ENCODE data around the gene RASGRP1. TPM values are rescaled to one million over a fixed set of nuclear protein-coding genes. Genes with fewer than 3 reads are reported as not detected.

RASGRP1 gene
- total RNA-seq, 1 donor from 2014 or later, result 0.12 TPM

DNA sequence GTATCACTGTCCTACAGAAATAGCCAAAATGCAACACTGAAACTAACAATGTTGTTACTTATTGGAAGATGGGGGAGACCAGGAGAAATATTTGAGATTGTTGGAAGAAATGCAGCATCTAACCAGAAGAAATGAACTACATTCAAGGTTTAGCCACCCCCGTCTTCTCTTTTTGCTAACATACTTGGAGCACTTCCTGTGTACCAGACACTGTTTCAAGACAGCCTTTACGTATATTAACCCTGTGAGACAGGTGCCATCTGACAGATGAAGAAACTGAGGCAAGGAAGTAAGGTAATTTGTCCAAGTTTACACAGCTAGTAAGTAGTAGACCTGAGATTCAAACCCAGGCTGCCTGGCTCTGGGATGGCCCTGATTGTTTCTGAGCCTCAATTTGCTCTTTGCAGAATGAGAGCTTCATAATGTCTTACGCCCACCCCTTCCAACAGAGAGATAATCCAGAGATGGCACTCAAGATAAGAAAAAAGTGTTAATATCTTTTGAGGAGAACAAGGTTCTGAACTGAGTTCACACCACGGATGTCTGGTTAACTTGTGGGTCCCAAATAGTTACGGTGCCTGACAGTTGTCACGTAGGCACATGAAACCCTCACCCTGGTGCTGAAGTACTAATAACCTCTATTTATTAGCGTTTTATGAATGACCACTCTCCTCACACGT, 26.1 kb downstream of the RASGRP1 start:
- no peak for DNase-seq (ENCODE audit: extremely low read depth, low read depth, low spot score)

DNA sequence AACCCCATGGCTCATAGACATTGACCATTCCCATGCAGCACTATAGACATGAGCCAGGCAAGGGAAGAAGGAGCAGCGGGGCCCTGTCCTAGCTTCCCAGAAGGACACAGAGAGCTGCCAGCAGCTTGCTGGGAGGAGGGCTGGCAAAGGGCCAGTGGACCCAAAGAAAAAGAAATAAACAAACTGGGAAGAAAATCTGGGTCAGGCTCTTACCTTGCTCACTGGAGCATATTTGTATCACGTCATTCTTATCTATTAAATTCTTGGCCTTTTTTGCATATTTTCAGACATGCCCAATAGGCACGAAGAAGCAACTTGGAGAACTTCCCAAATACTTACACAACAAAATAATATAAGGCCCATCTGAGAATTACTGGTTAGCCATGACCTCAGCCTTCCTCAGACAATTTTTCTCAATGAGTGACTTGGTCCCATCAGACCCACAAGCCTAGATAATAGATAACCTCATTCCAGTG, 28.4 kb downstream of the RASGRP1 start:
- DNase-seq (ENCODE audit: extremely low read depth, low read depth, low spot score), result no peak

DNA sequence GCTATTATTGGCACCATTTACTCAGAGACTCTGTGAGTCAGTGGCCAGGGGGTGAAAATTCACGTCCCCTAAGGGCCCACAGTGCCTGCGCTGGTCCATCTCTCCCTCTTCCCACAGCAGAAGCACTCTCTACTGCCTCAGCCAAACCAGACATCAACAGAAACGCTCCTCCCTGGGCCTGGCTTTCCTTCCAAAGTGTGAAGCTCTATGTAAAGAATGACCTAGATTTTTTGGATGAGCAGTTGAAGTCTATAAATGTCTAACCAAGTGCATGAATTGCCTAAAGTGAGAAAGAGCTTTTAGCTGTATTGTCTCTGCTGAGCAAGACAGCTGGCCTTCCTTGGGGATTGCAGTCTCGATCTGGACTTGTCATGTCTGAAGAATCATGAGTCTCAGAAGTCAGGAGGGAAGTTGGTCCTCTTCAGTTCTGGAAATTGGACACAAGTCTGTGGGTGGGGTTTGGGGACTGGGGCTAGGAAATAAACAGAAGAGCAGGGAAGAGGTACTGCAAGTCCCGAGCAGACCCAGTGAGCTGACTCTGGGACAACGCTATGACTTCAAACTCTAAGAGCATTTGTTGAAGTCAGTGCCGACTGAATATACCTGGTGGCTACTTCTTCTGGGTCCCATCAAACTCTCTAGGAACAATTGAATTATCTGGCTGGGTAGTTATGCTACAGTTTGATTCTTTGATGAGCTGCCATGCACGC, 29.0 kb downstream of the RASGRP1 start:
- no peak for DNase-seq (ENCODE audit: extremely low read depth, low read depth, low spot score)

DNA sequence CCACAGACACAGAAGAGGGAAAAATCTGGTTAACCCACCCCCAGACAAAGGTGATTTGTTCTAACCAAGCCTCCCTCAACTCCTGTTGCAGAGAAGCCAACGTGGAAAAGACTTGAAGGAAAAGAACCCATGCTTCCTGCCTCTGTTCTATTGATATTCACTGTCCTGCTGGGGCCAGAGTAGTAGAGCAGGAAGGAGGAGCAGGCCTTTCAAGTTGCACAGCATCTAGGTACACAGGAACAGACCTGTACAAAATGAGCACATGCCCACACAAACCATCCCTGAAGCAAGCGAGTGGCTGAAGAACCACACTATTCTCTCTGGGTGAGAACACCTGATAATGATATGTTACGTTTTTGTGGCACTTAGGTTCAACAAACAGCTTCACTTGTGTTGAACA, 29.9 kb downstream of the RASGRP1 start:
- no peak for DNase-seq (ENCODE audit: extremely low read depth, low read depth, low spot score)

DNA sequence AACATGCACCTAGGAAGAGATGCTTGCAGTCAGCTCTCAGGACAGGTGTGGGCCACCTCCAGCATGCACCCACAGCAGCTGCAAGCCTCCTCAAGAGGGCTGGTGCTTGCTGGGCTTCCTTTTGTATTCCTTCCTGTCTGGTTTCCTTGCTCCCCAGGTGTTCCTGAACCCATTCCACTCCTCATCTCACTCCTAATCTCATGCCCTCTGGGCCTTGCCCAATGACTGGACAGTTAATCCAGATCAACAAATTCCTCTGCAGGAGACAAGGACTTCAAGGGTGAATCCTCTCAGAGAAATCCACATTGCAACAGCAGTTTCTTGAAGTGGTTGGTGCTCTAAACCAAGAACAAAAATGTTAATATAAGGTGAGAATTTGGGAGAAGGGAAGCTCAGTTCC, 30.7 kb downstream of the RASGRP1 start:
- no peak for DNase-seq (ENCODE audit: extremely low read depth, low read depth, low spot score)

DNA sequence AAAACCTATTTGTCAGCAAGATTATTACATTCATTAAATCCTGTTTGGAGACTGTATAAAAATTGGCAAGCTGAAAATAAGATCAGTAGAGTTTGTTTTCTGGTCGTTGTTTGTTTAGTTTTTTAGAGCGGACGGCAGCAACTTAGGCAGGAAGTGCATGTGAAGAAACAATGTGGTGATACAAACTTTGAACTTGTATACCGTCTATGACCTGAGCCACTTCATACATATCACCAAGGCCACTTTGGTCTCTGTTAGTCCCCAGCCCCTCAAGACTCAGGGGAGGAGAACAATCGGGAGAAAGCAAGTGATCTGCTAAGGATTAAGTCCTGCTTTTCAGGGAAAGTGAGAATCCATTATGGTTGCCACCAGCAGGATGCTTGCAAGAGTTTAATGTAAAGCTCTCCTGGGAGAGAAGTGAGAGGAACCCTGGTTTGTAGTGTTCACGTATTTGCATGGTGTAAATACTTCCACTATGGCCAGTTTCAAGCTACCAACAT, 31.1 kb downstream of the RASGRP1 start:
- no peak for DNase-seq (ENCODE audit: extremely low read depth, low read depth, low spot score)

DNA sequence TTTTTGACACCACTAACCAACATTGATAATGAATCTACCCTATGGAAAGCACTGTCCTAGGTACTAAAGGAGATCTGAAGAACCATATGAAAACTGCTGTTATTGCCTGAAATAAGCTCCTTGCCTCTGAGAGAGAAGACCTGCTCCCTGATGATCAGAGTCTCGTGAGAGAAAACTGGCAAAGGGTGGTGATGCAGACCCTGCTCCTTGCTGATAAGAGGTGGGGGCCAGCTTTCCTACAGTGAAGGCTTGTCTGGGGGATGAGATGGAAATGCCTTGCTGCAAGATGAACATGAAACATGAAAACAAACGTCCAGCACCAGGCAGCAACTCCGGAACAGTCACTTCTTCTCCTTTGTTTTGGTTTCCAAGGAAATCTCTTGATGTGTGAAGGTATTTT, 31.9 kb downstream of the RASGRP1 start:
- no peak for DNase-seq (ENCODE audit: extremely low read depth, low read depth, low spot score)

DNA sequence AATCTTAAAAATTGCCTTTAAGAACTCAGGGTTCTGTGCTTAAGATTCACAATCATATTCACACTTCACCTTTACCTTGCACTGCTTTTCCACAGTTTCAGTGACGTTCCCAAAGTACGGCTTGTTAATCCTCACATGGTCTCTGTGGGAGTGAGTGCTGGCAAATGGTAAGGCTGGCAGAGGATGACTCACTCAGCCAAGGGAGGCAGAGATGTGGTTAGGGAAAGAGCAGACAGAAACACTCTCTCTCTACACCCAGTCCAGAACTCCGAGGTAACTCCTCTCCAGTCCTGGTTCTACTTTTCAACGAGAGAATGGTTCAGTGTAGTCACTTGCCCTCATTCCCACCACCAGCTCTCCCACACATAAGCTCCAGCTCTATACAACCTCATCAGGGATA, 33.1 kb downstream of the RASGRP1 start:
- DNase-seq (ENCODE audit: extremely low read depth, low read depth, low spot score), result no peak

DNA sequence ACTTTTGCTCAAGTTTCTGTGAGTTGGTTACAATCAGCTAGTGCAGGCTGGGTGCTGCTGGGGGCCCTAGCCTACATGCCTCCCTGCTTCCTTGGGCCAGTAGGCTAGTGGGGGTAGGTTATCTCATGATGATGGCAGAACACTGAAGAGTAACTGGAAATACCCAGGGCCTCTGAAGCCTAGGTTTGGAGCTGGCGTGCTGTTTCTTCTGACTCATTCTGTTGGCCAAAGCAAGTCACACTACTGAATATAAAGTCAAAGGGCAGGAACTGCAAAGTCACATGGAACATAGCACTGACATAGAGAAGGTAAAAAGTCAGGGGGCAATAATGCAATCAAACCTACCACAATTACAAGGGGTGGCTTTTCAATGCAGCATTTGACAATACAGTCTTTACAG, 34.5 kb downstream of the RASGRP1 start:
- no peak for DNase-seq (ENCODE audit: extremely low read depth, low read depth, low spot score)

DNA sequence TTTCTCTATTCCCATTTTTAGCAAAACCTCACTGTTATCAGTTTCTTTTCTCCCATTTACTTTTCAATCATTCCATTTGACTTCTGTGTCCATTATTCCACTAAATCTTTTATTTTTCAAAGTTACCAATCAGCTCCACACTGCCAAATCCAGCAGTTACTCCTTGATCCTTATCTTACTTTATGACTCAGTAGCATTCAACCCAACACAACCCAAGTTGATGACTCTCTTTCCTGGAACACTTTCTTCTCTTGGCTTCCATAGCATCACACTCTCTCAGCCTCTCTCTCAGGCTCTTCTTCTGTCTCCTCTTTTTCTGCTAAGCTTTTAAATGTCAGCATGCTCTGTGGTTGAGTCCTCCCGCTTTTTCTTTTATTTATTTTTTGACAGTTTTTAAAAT, 36.3 kb downstream of the RASGRP1 start:
- DNase-seq (ENCODE audit: extremely low read depth, low read depth, low spot score), result no peak

DNA sequence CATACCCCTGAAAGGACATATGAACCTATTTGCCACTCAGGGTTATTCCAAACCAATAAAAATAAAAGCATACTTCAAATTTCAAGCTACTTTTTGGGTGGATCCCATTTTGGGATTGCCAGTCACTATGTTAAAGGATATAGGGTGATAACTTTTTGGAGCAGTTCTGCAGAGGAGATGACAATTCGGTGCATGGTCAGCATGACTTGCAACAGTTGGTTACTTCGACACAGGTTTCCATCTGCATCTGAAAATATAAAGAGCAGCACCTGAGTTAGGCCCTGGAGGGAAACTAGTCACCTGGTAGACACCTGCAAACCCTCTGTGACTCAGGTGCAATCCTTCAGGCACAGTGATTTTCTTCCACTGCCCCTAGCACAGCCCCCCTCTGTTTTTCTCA, 38.5 kb downstream of the RASGRP1 start:
- DNase-seq (ENCODE audit: extremely low read depth, low read depth, low spot score), result no peak

DNA sequence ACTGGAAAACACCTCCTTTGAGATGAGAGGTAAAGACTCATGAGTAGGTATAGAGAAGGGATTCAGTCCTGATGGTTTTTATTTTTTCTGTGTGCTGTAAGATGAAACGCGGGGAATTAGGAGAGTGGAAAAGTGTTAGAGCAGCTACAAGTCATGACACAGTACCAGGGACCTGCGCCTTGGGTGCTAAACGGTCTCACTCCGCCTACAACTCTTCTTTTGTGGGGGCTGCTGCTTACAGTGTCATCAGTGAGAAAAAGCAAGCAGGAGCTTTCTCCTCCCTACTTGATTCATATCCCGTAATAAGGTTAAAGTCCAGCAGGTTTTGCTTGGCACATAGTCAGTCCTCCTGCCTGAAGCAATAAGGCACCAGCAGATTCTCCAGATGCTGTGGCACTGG, 39.1 kb downstream of the RASGRP1 start:
- DNase-seq (ENCODE audit: extremely low read depth, low read depth, low spot score), result no peak

DNA sequence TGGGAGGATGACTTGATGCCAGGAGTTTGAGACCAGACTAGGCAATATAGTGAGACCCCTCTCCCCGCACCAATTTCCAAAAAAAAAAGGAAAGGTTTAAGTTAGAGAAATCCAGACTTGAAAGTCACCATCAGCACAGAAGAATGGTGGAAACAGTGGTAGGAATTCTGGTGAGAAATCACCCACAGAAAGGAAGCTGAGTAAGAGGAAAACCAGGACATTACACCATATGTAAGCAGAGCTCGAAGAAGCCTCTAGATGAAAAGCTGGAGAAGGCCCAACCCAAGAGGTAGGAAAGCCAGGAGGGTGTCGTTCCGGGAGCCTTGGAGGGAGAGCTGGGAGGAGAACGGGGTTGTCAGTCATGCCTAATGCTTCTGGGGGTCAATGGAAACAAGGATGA, 40.5 kb downstream of the RASGRP1 start:
- no peak for DNase-seq (ENCODE audit: extremely low read depth, low read depth, low spot score)

DNA sequence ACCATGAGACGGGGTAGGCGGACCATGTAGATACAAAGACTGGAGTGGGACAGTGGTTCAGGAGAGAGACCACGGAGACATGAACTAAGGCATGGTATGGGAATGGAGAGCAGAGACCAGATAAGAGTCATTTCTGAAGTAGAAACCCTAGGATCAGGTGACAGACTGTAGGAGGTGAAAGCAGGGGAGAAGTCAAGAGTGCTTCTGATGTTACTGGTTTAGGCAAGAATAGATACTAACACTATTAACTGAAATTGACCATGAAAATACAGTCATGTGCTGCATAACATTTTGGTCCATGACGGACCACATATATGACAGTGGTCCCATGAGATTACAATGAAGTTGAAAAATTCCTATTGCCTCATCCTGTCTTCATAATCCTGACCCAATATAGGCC, 41.7 kb downstream of the RASGRP1 start:
- no peak for DNase-seq (ENCODE audit: extremely low read depth, low read depth, low spot score)

DNA sequence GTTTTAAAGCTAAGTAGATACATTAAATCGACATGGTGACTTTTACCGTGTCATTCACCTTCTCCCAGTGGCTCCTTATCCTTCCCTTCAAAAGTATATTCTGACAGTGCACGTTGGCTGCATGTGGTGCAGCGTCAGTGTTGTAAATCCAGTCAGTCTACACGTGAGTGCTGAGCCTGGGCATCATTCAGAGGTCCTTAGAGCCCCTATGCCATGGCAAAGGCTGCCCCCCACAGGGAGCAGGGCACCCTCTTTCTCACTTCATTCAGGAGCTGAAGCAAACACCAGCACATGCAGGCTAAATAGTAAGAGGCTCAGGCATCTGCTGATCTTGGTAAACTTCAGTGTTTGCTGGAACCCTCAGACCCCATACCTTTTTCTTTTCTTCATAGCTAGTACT, 43.3 kb downstream of the RASGRP1 start:
- no peak for DNase-seq (ENCODE audit: extremely low read depth, low read depth, low spot score)

DNA sequence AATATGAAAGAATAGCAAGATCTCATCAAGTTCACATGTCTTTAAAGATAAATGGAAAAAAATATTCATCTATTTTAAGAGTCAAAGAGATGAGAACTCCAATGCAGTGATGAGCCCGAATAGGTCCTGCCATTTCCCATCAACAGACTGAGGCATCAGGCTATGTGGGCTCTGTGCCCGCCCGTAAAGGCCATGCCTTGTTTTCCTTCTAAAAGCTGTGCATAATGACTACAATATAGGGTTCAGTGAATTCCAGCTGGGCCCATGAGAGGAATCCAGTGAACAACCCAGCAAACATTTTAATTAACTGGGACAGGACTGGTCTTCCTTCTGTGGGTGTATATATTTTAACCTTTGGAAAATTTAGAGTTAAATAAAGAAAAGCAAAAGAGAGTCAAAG, 44.6 kb downstream of the RASGRP1 start:
- no peak for DNase-seq (ENCODE audit: extremely low read depth, low read depth, low spot score)

DNA sequence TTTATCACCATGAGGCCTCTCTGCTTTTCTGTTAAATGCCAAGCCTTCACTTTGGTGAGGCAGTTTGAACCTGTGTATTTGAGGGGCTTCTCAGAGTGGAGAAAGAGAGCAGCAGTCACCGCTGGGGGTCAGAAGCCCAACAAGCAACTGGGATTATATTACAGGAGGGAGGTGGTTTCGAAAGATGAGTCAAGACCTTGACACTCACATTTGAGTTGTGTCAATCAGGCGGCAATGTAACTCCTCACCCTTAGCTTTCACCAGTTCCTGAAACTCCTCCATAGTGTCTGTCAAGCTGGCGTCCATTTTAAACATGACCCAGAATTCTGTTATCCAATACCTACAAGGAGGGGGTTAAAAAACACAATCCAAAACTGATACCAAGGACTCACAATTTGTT, 46.5 kb downstream of the RASGRP1 start:
- no peak for DNase-seq (ENCODE audit: extremely low read depth, low read depth, low spot score)

DNA sequence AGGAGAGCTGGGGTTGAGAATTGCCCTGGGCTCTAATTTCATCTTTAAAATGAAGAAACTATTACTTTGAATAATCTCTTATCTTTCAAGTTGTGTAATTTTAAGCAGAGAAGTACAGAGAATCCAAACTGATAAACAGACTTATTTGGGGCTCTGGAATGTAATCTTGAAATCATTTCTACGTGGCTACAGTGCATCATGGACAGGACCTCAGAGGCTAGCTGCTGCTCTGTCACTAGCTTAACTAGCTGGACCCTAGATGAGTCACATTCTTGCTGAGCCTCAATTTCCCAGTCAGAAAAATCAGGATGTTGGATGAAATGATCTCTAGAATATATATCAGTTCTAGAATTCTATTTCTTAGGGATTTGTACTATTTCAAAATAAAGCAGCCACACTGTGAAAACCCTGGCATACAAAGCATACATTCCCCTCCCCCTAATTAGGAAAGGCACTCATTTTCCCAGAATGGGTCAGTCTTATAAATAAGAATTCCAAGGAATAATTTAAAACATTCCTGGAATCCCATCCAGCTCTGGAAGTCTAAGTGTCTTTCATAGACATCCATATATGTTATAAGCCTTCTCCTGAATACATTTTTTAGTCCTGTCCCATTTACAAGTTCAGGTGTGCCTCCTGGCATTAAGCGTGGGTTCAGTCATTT, 47.2 kb downstream of the RASGRP1 start:
- DNase-seq (ENCODE audit: extremely low read depth, low read depth, low spot score), result no peak

DNA sequence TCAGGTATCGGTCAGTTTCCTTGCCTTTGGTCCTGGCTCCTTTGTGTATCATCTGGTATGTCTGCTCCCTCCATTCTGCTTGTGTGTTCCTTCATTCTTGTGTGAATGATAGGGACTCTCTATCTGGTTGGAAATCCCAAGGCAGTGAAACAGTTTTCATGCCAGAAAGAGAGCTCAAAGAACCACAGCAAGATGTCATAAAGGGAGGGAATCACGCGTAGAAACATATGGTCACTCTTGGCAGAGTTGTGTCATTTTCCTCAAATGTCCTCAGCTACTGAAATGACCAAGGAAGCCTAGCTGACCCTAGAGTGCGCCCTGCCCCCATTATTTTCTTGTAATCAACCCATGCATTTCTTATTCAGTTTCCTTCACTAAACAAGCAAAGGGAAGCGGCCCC, 48.0 kb downstream of the RASGRP1 start:
- no peak for DNase-seq (ENCODE audit: extremely low read depth, low read depth, low spot score)

DNA sequence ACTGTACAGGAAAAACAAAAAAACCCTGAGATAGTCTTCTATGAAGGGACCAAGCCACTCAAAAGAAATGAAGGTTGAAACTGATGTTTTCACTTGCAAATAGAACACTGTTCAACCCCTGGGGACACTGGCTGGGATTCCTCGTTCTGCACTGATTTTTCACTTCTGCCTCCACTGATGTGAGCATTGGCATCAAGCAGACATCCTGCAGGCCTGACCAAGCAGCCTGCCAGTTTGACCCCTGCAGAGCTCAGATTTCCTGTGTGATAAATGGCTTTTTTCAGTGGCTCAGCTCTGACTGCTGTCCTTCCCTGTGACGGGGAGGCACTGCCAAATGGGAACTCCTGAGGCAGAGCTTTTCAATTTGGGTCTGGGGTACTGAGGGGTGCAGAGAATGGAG, 50.0 kb downstream of the RASGRP1 start:
- DNase-seq (ENCODE audit: extremely low read depth, low read depth, low spot score), result no peak

DNA sequence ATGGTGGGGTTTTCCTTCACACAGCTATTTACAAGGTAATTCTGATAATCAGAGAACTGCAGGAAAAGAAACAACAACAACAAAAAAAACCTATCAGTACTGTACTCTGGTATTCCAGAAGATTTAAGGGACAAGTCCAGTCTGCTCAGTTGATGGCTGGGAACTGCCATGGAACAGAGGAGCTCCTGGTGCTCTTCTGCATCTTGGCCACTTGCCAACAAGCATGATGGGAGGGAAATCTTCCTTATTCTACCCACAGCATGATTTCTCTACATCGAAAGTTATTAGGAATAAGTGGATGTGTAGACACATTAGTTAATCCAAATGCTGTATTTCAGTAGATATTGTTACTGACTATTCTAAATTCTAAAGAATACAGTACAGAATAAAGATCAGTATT, 51.7 kb downstream of the RASGRP1 start:
- DNase-seq (ENCODE audit: extremely low read depth, low read depth, low spot score), result no peak

DNA sequence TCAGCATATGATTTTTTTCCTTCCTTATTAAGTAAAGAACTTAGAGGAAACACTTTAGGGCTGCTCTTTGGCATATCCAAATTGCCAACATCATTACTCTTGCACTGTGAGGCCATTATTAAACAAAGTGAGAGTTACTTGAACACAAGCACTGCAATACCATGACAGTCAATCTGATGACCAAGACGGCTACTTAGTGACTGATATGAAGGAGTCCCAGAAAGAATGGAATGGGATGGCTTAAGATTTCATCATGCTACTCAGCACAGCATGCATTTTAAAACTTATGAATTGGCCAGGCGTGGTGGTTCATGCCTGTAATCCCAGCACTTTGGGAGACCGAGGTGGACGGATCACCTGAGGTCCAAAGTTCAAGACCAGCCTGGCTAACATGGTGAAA, 55.5 kb downstream of the RASGRP1 start:
- no peak for DNase-seq (ENCODE audit: extremely low read depth, low read depth, low spot score)

Data from glomerular endothelial cell (primary cell).